NT2/D1 (cell line): ENCODE measurements around the gene CCDC13.

Experiments
- DNase-seq: peaks from one replicate; pipeline ENCODE4 v3.0.0-alpha.2; 2011; ENCODE audit warnings: low read depth, low spot score
- H3K27me3 ChIP-seq: 2 replicates; pipeline ENCODE4 v1.6.0; 2011; ENCODE audit warnings: mild to moderate bottlenecking; ENCODE audit not compliant: insufficient read length, insufficient read depth
- H3K36me3 ChIP-seq: 2 replicates; pipeline ENCODE4 v1.6.1; 2011; ENCODE audit warnings: mild to moderate bottlenecking, low read length, mixed read lengths; ENCODE audit not compliant: insufficient read depth, insufficient read length
- H3K4me1 ChIP-seq: 2 replicates; pipeline ENCODE4 v1.5.1; 2011; ENCODE audit not compliant: insufficient read depth, insufficient read length
- H3K4me3 ChIP-seq: 2 replicates; pipeline ENCODE4 v1.5.1; 2011; ENCODE audit warnings: low read depth; ENCODE audit not compliant: insufficient read length
- H3K9ac ChIP-seq: 2 replicates; pipeline ENCODE4 v1.6.0; 2011; ENCODE audit warnings: low read depth; ENCODE audit not compliant: insufficient read length
- H3K9me3 ChIP-seq: 2 replicates; pipeline ENCODE4 v1.5.1; 2011; ENCODE audit warnings: mild to moderate bottlenecking, low read length; ENCODE audit not compliant: insufficient read depth
- SUZ12 ChIP-seq: IDR thresholded peaks from 2 replicates; pipeline ENCODE4 v1.6.1; 2011; ENCODE audit not compliant: insufficient read length, insufficient read depth; ENCODE audit errors: extremely low read depth
- YY1 ChIP-seq: IDR thresholded peaks from 2 replicates; pipeline ENCODE4 v1.6.1; 2011; ENCODE audit not compliant: insufficient read length, insufficient read depth
- ZNF274 ChIP-seq: IDR thresholded peaks from 2 replicates; pipeline ENCODE4 v1.6.1; 2011; ENCODE audit warnings: mild to moderate bottlenecking, low read depth, low read length

CCDC13 gene

DNA sequence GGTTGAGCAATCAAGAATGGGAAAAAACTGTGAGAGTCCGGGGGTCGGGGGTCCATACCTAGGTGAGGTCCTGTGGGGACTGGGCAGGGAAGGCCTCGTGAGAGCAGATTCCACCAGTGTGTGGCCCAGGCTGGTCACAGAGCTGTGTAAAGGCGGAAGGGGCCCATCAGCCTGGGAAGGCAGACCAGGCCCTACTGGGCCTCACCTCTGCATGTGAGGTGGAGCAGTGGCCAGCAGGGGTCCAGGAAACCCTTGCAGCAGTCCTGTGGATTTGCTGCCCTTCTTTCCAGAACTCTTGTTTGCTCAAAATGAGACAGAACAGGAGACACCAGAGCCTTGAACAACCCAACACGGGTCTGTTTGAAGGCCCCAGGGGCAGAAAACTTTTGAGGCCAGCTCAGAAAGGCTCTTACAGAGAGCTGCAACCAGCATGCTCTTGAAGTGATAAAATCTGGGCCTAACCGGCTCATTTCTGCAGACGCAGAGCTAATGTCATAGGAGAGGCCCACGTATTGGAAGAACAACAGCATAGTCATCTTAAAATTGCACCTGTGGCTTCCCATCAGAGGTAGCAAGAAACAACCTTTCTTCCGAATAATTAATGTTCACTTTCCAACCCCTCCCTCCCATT, 40.1 kb downstream of the CCDC13 start:
- no peak for DNase-seq
- no peak for TF ChIP-seq ZNF274
- TF ChIP-seq SUZ12: no peak

GRCh38 chr3:42732196-42732828, 40.7 kb downstream of the CCDC13 start:
- Histone ChIP-seq H3K36me3 (no peaks in the 10 kb centered on the region), H3K27me3 (no peaks in the 10 kb centered on the region), H3K4me1 (peaks cover 42% of the 10 kb centered on the region), H3K4me3 (no peak overlapping the region), H3K9me3 (peaks cover 5% of the 10 kb centered on the region; the same call in 1 of the 2 replicates), H3K9ac (no peak overlapping the region)
- no peak for DNase-seq
- TF ChIP-seq YY1 (no peak), ZNF274 (no peak), SUZ12 (no peak)

More for the DNA sequence above, 40.1 kb downstream of the CCDC13 start:
- Histone ChIP-seq H3K9me3 (peaks cover 5% of the 10 kb centered on the region; the same call in 1 of the 2 replicates), H3K27me3 (no peaks in the 10 kb centered on the region), H3K9ac (no peak overlapping the region), H3K4me3 (no peak overlapping the region), H3K36me3 (no peaks in the 10 kb centered on the region), H3K4me1 (peaks cover 42% of the 10 kb centered on the region)

DNA sequence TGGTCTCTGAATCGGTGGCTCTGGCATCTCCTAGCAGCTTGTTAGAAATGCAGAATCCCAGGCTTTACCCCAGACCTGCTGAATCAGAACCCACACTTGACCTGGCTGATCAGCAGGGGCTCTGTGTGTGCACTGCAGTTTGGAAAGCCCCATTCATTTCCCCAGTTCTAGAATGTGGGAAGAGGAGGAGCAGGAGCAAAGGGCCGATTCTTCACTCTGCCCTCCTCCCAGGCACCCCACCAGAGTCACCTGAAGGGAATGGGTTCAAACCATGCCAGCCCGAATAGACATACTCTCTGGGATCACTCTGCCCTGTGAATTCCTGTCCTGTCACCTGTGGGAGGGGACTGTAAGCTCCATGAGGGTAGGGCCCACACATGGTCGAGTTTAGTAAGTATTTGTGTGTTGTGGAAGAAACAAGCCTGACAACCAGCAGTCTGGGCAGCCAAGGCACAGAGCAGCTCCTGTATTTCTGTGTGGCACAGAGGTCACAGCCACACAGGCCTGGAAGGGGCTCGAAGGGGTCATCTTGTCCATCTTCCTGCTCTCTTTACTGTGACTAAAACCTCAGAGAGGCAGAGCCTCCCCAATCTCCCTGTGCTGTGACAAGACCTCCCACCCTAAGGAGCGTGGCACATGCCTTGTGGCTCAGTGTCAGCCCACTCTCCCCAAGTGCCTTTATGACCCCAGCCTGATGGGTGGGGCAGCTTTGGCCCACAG, 41.4 kb downstream of the CCDC13 start:
- no peak overlapping the region for H3K4me3 ChIP-seq
- no peak overlapping the region for H3K9ac ChIP-seq
- no peaks in the 10 kb centered on the region for H3K36me3 ChIP-seq
- no peak for DNase-seq
- peaks cover 5% of the 10 kb centered on the region; the same call in 1 of the 2 replicates for H3K9me3 ChIP-seq
- TF ChIP-seq SUZ12: no peak
- no peak for TF ChIP-seq ZNF274
- no peak for TF ChIP-seq YY1
- peaks cover 42% of the 10 kb centered on the region for H3K4me1 ChIP-seq
- H3K27me3 ChIP-seq: no peaks in the 10 kb centered on the region

DNA sequence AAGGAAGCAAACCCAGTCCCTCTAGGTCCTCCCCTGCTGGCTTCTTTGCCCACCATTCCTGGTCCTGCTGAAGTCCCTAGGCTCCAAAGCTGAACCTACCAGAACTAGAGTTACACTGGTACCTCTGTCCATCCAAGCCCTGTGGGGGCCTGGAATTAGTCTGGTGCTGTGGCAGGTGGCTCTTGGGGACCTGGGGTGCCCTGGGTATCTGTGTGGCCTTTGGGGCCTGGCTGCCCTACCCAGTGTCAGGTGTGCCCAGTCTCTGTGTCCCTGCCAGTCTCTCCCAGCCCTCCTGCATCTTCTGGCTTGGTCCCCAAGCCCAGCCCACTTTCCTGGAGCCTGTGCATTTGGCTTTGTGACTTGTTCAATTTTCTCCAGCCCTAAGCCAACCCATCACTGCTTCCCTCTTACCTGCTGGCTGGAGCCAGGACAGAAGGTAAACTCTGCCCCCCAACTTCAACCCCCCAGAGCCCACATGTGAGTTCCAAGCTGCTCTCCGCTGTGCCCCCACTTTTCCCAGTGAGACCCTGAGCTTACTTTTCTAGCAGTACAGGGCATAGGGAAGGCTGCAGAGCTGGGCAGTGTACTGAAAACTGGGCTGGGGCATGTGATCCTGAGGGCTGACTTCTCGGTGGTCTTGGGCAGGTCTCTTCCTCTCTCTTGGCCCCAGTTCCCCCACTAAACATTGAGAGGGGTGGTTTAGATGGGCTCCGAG, 42.2 kb downstream of the CCDC13 start:
- Histone ChIP-seq H3K9me3 (peaks cover 5% of the 10 kb centered on the region; the same call in 1 of the 2 replicates), H3K36me3 (no peaks in the 10 kb centered on the region), H3K4me3 (no peak overlapping the region), H3K27me3 (no peaks in the 10 kb centered on the region), H3K9ac (no peak overlapping the region), H3K4me1 (peaks cover 38% of the 10 kb centered on the region)
- TF ChIP-seq ZNF274 (no peak), SUZ12 (no peak), YY1 (no peak)
- DNase-seq: no peak

DNA sequence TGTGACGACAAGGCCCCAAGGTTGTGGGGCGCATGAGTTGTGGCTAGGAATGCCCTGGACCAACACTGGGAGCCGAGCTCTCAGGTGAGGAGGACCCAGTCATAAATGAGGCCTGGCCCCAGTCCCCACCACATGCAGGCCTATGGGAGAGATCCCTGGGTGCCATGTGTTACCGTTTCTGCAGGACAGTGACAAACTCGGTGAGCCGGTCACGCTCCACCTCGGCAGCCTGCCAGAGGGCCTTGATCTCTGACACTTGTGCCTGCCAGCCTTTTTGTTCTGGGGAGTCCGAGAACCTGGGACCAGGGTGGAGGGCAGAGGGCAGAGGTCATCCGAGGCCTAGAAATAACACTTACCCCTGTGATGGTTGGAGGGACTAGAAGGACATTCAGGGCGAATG, 42.8 kb downstream of the CCDC13 start:
- TF ChIP-seq YY1: no peak
- no peak for TF ChIP-seq ZNF274
- no peak for TF ChIP-seq SUZ12
- Histone ChIP-seq H3K9me3 (peaks cover 5% of the 10 kb centered on the region; the same call in 1 of the 2 replicates), H3K36me3 (no peaks in the 10 kb centered on the region), H3K9ac (no peak overlapping the region), H3K4me1 (peaks cover 32% of the 10 kb centered on the region), H3K27me3 (no peaks in the 10 kb centered on the region), H3K4me3 (no peak overlapping the region)
- no peak for DNase-seq

GRCh38 chr3:42729404-42730145, 43.5 kb downstream of the CCDC13 start:
- no peak for DNase-seq
- Histone ChIP-seq H3K4me1 (peaks cover 25% of the 10 kb centered on the region), H3K9ac (no peak overlapping the region), H3K27me3 (no peaks in the 10 kb centered on the region), H3K4me3 (no peak overlapping the region), H3K36me3 (no peaks in the 10 kb centered on the region), H3K9me3 (peaks cover 5% of the 10 kb centered on the region; the same call in 1 of the 2 replicates)
- no peak for TF ChIP-seq SUZ12
- no peak for TF ChIP-seq ZNF274
- no peak for TF ChIP-seq YY1
